ENCODE results near the gene VAV3. TPM values are rescaled to one million over a fixed set of nuclear protein-coding genes. Genes with fewer than 3 reads are reported as not detected.
"Not testable (repeated sequence)": the region's sequence is repeated elsewhere in the genome, so short reads cannot be mapped to it uniquely, and the experiment has no call there.

VAV3 gene
- total RNA-seq, 4 donors from 2014 or later = 44.1 to 123 (median 111) TPM

DNA sequence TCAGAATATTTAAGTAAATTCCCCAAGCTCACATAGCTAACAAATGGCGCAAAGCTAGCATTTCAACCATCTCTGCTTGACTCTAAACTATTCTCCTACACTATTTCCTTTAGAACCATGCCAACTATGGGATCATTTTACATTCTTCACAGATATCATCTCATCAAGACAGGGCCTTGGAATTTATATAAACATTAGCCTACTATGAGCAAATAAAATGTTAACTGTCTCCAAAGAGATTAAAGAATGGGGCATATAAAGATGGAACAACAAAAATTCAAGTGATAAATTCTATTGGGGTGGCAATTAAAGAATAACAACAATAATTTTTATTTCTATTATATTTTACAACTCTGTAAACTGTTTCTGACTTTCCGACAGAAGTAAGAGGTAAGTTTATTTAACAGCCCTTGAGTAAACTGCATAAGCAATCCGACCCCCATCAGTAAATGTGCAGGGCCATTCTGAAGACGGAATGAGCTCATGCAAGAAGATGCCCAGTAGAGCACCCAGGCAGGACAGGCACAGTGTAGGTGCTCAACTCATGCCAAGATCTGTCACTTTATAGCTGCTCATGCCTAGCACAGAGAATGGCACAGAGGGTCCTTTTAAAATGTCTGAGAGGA, 261.9 kb downstream of the VAV3 start:
- no peak for TF ChIP-seq POLR2AphosphoS5 (IDR thresholded peaks at IDR 0.05)
- H3K27ac ChIP-seq = no peak overlapping the region
- in situ Hi-C loops (cut with MboI; ENCODE audit: low pct_ligation_motif_present in 1 of 4, low pct_unique_long_range_greater_than_20kb in 1 of 4, low sequenced_read_pairs in 3 of 4) (no loop called here), intact Hi-C loops (cut with DNase I; ENCODE audit: low total_unique reads) (no loop called here)
- no peak overlapping the region for H3K4me3 ChIP-seq
- DNase-seq = no peak
- no peaks in the 10 kb centered on the region for H3K36me3 ChIP-seq
- H3K4me1 ChIP-seq = no peaks in the 10 kb centered on the region
- H3K27me3 ChIP-seq = no peaks in the 10 kb centered on the region
- 34 to 60% methylated on average over 4 of the region's 4 CpGs for WGBS, 2 donors (ENCODE audit: low coverage in 1 of 2)
- no peaks in the 10 kb centered on the region for H3K9me3 ChIP-seq

- H3K27me3 ChIP-seq; intact Hi-C loops (cut with DNase I; ENCODE audit: low total_unique reads); H3K27ac ChIP-seq; DNase-seq; H3K36me3 ChIP-seq; H3K4me1 ChIP-seq; H3K9me3 ChIP-seq; in situ Hi-C loops (cut with MboI; ENCODE audit: low pct_ligation_motif_present in 1 of 4, low pct_unique_long_range_greater_than_20kb in 1 of 4, low sequenced_read_pairs in 3 of 4); H3K4me3 ChIP-seq: not testable (repeated sequence)
- WGBS, 2 donors (ENCODE audit: low coverage in 1 of 2) = 11 to 33% methylated on average over 2 to 3 of the region's 3 CpGs
Measured at GRCh38 chr1:107700651-107701050, 264.3 kb downstream of the VAV3 start.

DNA sequence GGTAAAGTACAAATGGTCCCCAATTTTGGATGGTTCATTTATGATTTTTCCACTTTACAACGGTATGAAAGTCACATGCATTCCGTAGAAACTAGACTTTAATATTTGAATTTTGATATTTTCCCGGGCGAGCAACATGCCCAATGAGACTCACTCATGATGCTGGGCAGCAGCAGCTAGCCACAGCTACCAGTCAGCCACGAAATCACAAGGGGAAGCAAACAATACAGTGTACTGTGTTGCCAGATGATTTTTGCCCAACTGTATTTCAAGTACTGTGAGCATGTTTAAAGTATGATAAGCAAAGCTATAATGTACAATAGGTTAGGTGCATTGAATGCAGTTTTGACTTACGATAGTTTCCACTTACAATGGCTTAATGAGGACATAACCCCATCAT, 266.8 kb downstream of the VAV3 start:
- no peak for TF ChIP-seq POLR2AphosphoS5 (IDR thresholded peaks at IDR 0.05)
- no peak for TF ChIP-seq CTCF (IDR thresholded peaks at IDR 0.05)
- TF ChIP-seq POLR2A (IDR thresholded peaks at IDR 0.05) = no peak
- no peak for TF ChIP-seq EP300 (IDR thresholded peaks at IDR 0.05; ENCODE audit: low read depth)
- no peaks in the 10 kb centered on the region for H3K9me3 ChIP-seq
- WGBS, 2 donors (ENCODE audit: low coverage in 1 of 2) = 81 to 85% methylated on average over 5 to 6 of the region's 6 CpGs

DNA sequence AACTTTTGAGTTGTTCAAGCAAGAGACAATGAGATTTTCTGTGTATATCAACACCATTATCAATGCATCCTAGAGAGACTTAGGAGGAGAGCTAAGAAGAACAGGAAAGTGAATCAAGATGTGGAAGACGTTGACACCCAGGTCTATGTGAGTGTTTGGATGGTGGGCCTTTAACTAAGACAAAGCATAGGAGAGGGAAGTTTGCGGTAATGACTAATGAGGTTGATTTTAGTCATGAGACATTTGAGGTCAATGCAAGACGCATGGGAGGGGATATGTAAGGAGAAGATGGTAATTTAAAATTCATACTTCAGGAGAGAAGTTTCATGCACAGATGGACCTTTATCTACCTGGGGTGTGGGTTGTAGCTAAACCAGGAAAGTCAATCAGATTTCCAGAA, 269.6 kb downstream of the VAV3 start:
- Histone ChIP-seq H3K4me3 (no peak overlapping the region), H3K9me3 (no peaks in the 10 kb centered on the region), H3K27me3 (no peaks in the 10 kb centered on the region), H3K36me3 (no peaks in the 10 kb centered on the region), H3K4me1 (peaks cover 0 to 5% (median 0%) of the 10 kb centered on the region in 4 donors), H3K27ac (no peak overlapping the region)
- TF ChIP-seq CTCF (IDR thresholded peaks at IDR 0.05) = no peak
- no peak for TF ChIP-seq POLR2A (IDR thresholded peaks at IDR 0.05)
- no peak for TF ChIP-seq EP300 (IDR thresholded peaks at IDR 0.05; ENCODE audit: low read depth)
- TF ChIP-seq POLR2AphosphoS5 (IDR thresholded peaks at IDR 0.05) = no peak
- 93 to 94% methylated on average over 3 of the region's 3 CpGs for whole genome bisulfite sequencing, 2 donors (ENCODE audit: low coverage in 1 of 2)
- intact Hi-C loops (cut with DNase I; ENCODE audit: low total_unique reads) = no loop called here
- DNase-seq = no peak
- in situ Hi-C loops (cut with MboI; ENCODE audit: low pct_ligation_motif_present in 1 of 4, low pct_unique_long_range_greater_than_20kb in 1 of 4, low sequenced_read_pairs in 3 of 4) = no loop called here

More for the DNA sequence above, 266.8 kb downstream of the VAV3 start:
- intact Hi-C loops (cut with DNase I; ENCODE audit: low total_unique reads) (no loop called here), in situ Hi-C loops (cut with MboI; ENCODE audit: low pct_ligation_motif_present in 1 of 4, low pct_unique_long_range_greater_than_20kb in 1 of 4, low sequenced_read_pairs in 3 of 4) (no loop called here)
- H3K27ac ChIP-seq = no peak overlapping the region
- no peaks in the 10 kb centered on the region for H3K4me1 ChIP-seq
- H3K4me3 ChIP-seq = no peak overlapping the region
- no peaks in the 10 kb centered on the region for H3K36me3 ChIP-seq
- no peak for DNase-seq
- H3K27me3 ChIP-seq = no peaks in the 10 kb centered on the region

DNA sequence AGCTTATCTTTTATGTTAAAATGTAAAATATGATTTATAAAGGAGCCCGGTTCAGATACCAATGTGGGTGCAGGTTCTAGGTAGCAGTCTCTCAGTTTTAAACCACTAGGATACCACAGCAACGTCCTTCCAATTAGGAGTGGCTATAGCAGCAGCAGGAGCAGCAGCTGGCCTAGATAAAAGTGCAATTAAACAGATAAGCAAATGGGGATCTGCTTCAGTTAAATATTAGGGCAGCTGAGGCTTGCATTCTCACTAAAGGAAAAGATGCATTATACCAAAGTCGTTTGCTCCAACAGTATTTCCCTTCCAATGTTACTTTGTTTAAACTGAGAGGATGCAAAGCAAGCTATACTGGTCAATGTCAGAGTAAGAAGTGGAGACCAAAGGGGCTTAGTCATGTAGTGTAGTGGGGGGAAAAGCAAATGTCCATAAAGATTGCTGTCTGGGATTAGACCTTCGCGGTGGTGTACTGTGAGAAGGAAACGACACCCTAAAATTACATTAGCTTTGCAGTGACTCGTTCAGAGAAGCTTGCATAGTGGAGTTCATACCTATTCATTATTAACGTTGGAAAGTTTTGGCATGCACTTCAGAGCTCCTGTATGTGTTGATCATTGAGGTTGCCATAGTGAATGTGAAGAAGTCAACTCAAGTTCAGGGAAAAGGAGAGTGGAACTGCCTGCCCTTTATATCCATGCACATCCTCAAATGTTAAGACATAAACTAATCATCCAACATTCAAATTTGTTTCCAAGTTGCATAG, 272.2 kb downstream of the VAV3 start:
- Histone ChIP-seq H3K36me3 (no peaks in the 10 kb centered on the region), H3K4me3 (no peak overlapping the region), H3K9me3 (no peaks in the 10 kb centered on the region), H3K27me3 (no peaks in the 10 kb centered on the region), H3K27ac (no peak overlapping the region), H3K4me1 (peaks cover 0 to 25% (median 12%) of the 10 kb centered on the region in 4 donors)
- no peak for DNase-seq
- WGBS, 2 donors (ENCODE audit: low coverage in 1 of 2) = 41 to 47% methylated on average over 8 of the region's 8 CpGs
- intact Hi-C loops (cut with DNase I; ENCODE audit: low total_unique reads) (no loop called here), in situ Hi-C loops (cut with MboI; ENCODE audit: low pct_ligation_motif_present in 1 of 4, low pct_unique_long_range_greater_than_20kb in 1 of 4, low sequenced_read_pairs in 3 of 4) (no loop called here)
- TF ChIP-seq CTCF (IDR thresholded peaks at IDR 0.05) (no peak), POLR2A (IDR thresholded peaks at IDR 0.05) (no peak), POLR2AphosphoS5 (IDR thresholded peaks at IDR 0.05) (no peak), EP300 (IDR thresholded peaks at IDR 0.05; ENCODE audit: low read depth) (no peak)

Data from transverse colon (tissue), 4 donors.